K562 (cell line): ENCODE measurements around the gene CRIM1. TPM values are rescaled to one million over a fixed set of nuclear protein-coding genes. Genes with fewer than 3 reads are reported as not detected.

Experiments
- CBX1 ChIP-seq: sonication (generic); IDR thresholded peaks from 2 replicates; pipeline ENCODE4 v1.6.1; 2016; ENCODE audit warnings: antibody characterized with exemption, low read depth, mild to moderate bottlenecking
- CBX8 ChIP-seq: fragments of 200-600 bp; sonication (generic); IDR thresholded peaks from 2 replicates; pipeline ENCODE4 v1.6.1; 2012; ENCODE audit warnings: borderline replicate concordance, mixed run types, low read depth, mild to moderate bottlenecking, moderate library complexity, mixed read lengths, low read length, control low read depth, inconsistent platforms; ENCODE audit not compliant: poor library complexity, severe bottlenecking; ENCODE audit errors: extremely low read depth
- CCNT2 ChIP-seq: IDR thresholded peaks from 2 replicates; pipeline ENCODE4 v1.6.1; 2011; ENCODE audit warnings: borderline replicate concordance, low read depth, mild to moderate bottlenecking, moderate library complexity, mixed read lengths, low read length; ENCODE audit not compliant: insufficient read length; ENCODE audit errors: extremely low read depth
- E2F8 ChIP-seq: fragments of 450-650 bp; IDR thresholded peaks from 2 replicates; pipeline ENCODE4 v1.7.1; 2018; ENCODE audit warnings: mild to moderate bottlenecking, low read depth; ENCODE audit not compliant: partially characterized antibody
- ELK3 ChIP-seq: fragments of 450-650 bp; formaldehyde crosslinking; IDR thresholded peaks from 2 replicates; pipeline ENCODE4 v1.4.0; 2020; ENCODE audit warnings: mild to moderate bottlenecking
- FOXJ2 ChIP-seq: fragments of 200-800 bp; sonication (Bioruptor generic); IDR thresholded peaks from 2 replicates; pipeline ENCODE4 v1.6.1; 2016; ENCODE audit warnings: missing genetic modification characterization, missing compliant biosample characterization
- GABPB1 ChIP-seq: sonication (generic); formaldehyde crosslinking; IDR thresholded peaks from 2 replicates; pipeline ENCODE4 v1.8.0; 2022; ENCODE audit warnings: mild to moderate bottlenecking, missing genetic modification reagents
- HDAC3 ChIP-seq: fragments of 450-650 bp; IDR thresholded peaks from 2 replicates; pipeline ENCODE4 v1.6.1; 2018; ENCODE audit warnings: borderline replicate concordance, mild to moderate bottlenecking, moderate library complexity; ENCODE audit not compliant: partially characterized antibody
- HNRNPK ChIP-seq: fragments of 200-400 bp; formaldehyde crosslinking; IDR thresholded peaks from one replicate; pipeline ENCODE4 v1.6.1; 2018; ENCODE audit warnings: mild to moderate bottlenecking, low read depth, low read length; ENCODE audit not compliant: poor library complexity, severe bottlenecking
- JUNB ChIP-seq: fragments of 450-650 bp; formaldehyde crosslinking; conservative IDR thresholded peaks from 2 replicates; pipeline ENCODE4 v1.4.0; 2020; ENCODE audit warnings: mild to moderate bottlenecking
- KAT8 ChIP-seq: fragments of 450-650 bp; IDR thresholded peaks from 2 replicates; pipeline ENCODE4 v1.6.1; 2016; ENCODE audit warnings: low read depth, mild to moderate bottlenecking
- MCM2 ChIP-seq: fragments of 450-650 bp; IDR thresholded peaks from 2 replicates; pipeline ENCODE4 v1.6.1; 2017; ENCODE audit warnings: low read depth, mild to moderate bottlenecking
- NFIX ChIP-seq: fragments of 250-450 bp; sonication (Bioruptor Pico); IDR thresholded peaks from 2 replicates; pipeline ENCODE4 v1.4.0; 2020; ENCODE audit warnings: low read depth, mild to moderate bottlenecking, moderate library complexity
- PHB ChIP-seq: fragments of 250-450 bp; sonication (Bioruptor Pico); IDR thresholded peaks from 2 replicates; pipeline ENCODE4 v1.5.0; 2021
- PTTG1 ChIP-seq: fragments of 450-650 bp; IDR thresholded peaks from 2 replicates; pipeline ENCODE4 v1.6.1; 2016; ENCODE audit warnings: low read depth, mild to moderate bottlenecking, missing genetic modification characterization, missing compliant biosample characterization
- PURB ChIP-seq: sonication (generic); formaldehyde crosslinking; IDR thresholded peaks from 2 replicates; pipeline ENCODE4 v1.9.0; 2021; ENCODE audit warnings: low read depth, mild to moderate bottlenecking, missing genetic modification reagents
- RBM14 ChIP-seq: fragments of 200-400 bp; formaldehyde crosslinking; IDR thresholded peaks from 2 replicates; pipeline ENCODE4 v1.6.1; 2018; ENCODE audit warnings: low read depth, mild to moderate bottlenecking, low read length, moderate library complexity, borderline replicate concordance; ENCODE audit not compliant: insufficient read depth
- RCOR1 ChIP-seq, 2 experiments: IDR thresholded peaks; 2 replicates each; pipeline ENCODE4 v1.6.1; 2012; ENCODE audit warnings: low read depth in 2 of 2, low read length in 2 of 2, borderline replicate concordance in 1 of 2, improper control_type of control experiment in 1 of 2
- SAFB ChIP-seq: fragments of 200-400 bp; formaldehyde crosslinking; IDR thresholded peaks from 2 replicates; pipeline ENCODE4 v1.6.1; 2017; ENCODE audit warnings: low read depth, low read length, borderline replicate concordance
- SIN3A ChIP-seq, 2 experiments: fragments of 150-350 bp in 1 of 2; IDR thresholded peaks; 2 replicates each; pipeline ENCODE4 v1.6.1; 2011 to 2016; ENCODE audit warnings: borderline replicate concordance in 2 of 2, low read depth in 2 of 2, low read length in 2 of 2, mild to moderate bottlenecking in 2 of 2, moderate library complexity in 2 of 2; ENCODE audit not compliant: control insufficient read depth in 1 of 2
- SMARCA5 ChIP-seq: fragments of 450-650 bp; IDR thresholded peaks from 2 replicates; pipeline ENCODE4 v1.6.1; 2016
- ZHX1 ChIP-seq: fragments of 150-350 bp; conservative IDR thresholded peaks from 2 replicates; pipeline ENCODE4 v1.6.1; 2014; ENCODE audit warnings: low read length
- ZNF695 ChIP-seq: fragments of 450-650 bp; formaldehyde crosslinking; IDR thresholded peaks from 2 replicates; pipeline ENCODE4 v1.4.0; 2020; ENCODE audit warnings: mild to moderate bottlenecking, moderate library complexity
- polyA plus RNA-seq, 8 experiments: library from polyadenylated mRNA; depleted of rRNA in 4 of 8; stranded (reverse) in 5 of 8; unstranded in 3 of 8; fragments of >200 nt; fragmentation: Nextera tagmentation in 2 of 8; fragmentation: Illumina TruSeq in 1 of 8; extraction: Ambion mirVana in 2 of 8; extraction: Trizol in 1 of 8; gene quantifications; 2 replicates each; pipeline versions ENCODE4 v1.2.1 to v1.2.3, GENCODE V29; 2011 to 2014; ENCODE audit warnings: inconsistent platforms in 1 of 8, missing spikeins in 1 of 8
- total RNA-seq, 7 experiments: library from RNA; depleted of rRNA in 6 of 7; stranded (reverse); fragments of >200 nt in 6 of 7; fragmentation: Illumina TruSeq in 2 of 7; extraction: Trizol in 2 of 7; gene quantifications; 2 replicates each; pipeline versions ENCODE4 v1.2.1 to v1.2.3, GENCODE V29; 2011 to 2021; ENCODE audit warnings: low replicate concordance in 1 of 7

CRIM1 gene
- total and polyA plus RNA-seq, 9 of the 15 experiments (the other 6 are each of a cell fraction or from before 2014, with no cell fraction given), result 0.01 to 0.36 (median 0.06) TPM; not detected in 1

DNA sequence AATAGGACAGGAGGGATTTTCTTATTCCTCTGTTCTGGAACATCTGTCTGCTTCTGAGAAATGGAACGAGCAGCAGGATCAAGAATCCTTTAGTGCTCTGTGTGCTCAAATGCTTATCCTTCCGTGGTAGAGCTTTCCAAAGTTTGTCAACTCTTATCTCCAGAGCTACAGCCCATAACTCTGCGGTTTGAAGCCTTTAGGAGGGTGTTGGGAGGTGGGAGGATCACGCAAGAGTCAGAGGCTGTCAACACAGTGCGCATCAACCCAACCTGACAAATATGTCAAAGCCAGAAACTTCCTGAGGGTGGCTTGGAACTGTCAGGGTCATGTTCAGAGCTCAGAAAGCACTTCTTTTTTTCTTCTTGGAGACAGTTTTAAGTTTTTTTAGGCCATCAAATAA lies 95.9 kb downstream of the CRIM1 start (continued):
- TF ChIP-seq ZHX1 (no peak), CBX1 (no peak), CCNT2 (peak; percentile 51), PURB (CRISPR knock-in tag) (no peak), ZNF695 (CRISPR knock-in tag) (no peak), E2F8 (no peak), ELK3 (CRISPR knock-in tag) (no peak), RBM14 (no peak), SMARCA5 (no peak), CBX8 (no peak), SIN3A (IDR thresholded peaks at IDR 0.05; ENCODE audit: borderline replicate concordance in 2 of 2, control insufficient read depth in 1 of 2, low read depth in 2 of 2, low read length in 2 of 2) (no peak), FOXJ2 (tag) (peak; percentile 78), NFIX (CRISPR knock-in tag) (no peak), GABPB1 (CRISPR knock-in tag) (no peak), JUNB (no peak), SAFB (no peak), HDAC3 (no peak), HNRNPK (no peak), KAT8 (no peak), RCOR1 (IDR thresholded peaks at IDR 0.05; ENCODE audit: borderline replicate concordance in 1 of 2, low read depth in 2 of 2, low read length in 2 of 2) (peak in 1 of 2 experiments; percentile 89; a peak in 2 of 4 replicates), PHB (no peak), MCM2 (no peak), PTTG1 (tag) (no peak)
